Panc1 (cell line): Measurements from ENCODE around the gene LIN28A. TPM values are rescaled to one million over a fixed set of nuclear protein-coding genes. Genes with fewer than 3 reads are reported as not detected.

Experiments used
- ATAC-seq: fragments of 200-7000 bp; cut with Tn5 transposase; 2 replicates; pipeline ENCODE4 v1.9.1; 2020; ENCODE audit warnings: mild to moderate bottlenecking, moderate library complexity
- BruUV-seq: library from RNA; stranded (reverse); fragments of 400-500 nt; replicated peaks from 2 replicates; lab custom pipeline; 2021; lab: Mats Ljungman, UMichigan
- CTCF ChIA-PET: fragments of 300-600 bp; sonication (Branson Sonifier 250); formaldehyde crosslinking; loops from one replicate; lab custom pipeline; 2022; ENCODE audit warnings: antibody characterized with exemption; lab: Charles Lee
- POLR2A ChIA-PET: fragments of 300-600 bp; sonication (Branson Sonifier 250); formaldehyde crosslinking; loops from one replicate; lab custom pipeline; 2022; ENCODE audit warnings: antibody characterized with exemption; lab: Charles Lee
- DNase-seq: peaks from one replicate; pipeline ENCODE4 v3.0.0-alpha.2; 2010; ENCODE audit warnings: low read depth, low spot score
- H3K27ac ChIP-seq: 2 replicates; pipeline ENCODE4 v1.5.1; 2011; ENCODE audit warnings: mild to moderate bottlenecking, low read length, inconsistent platforms
- H3K27me3 ChIP-seq: fragments of 200-500 bp; sonication (Bioruptor generic); 2 replicates; pipeline ENCODE4 v1.6.0; 2014; ENCODE audit warnings: low read length, inconsistent platforms; ENCODE audit not compliant: control insufficient read depth, insufficient read depth
- H3K36me3 ChIP-seq: fragments of 200-500 bp; sonication (Bioruptor generic); 2 replicates; pipeline ENCODE4 v1.5.1; 2014; ENCODE audit warnings: inconsistent platforms, mild to moderate bottlenecking, low read length, moderate library complexity; ENCODE audit not compliant: control insufficient read depth, insufficient read depth
- H3K4me1 ChIP-seq: 2 replicates; pipeline ENCODE4 v1.5.1; 2011; ENCODE audit warnings: inconsistent platforms, mild to moderate bottlenecking, low read length, moderate library complexity; ENCODE audit not compliant: control insufficient read depth, insufficient read depth
- H3K4me3 ChIP-seq, 2 experiments: 2 replicates each; pipeline ENCODE4 v1.5.1; 2011 to 2012; ENCODE audit warnings: low read depth in 2 of 2, low read length in 2 of 2, mild to moderate bottlenecking in 2 of 2, inconsistent platforms in 1 of 2, moderate library complexity in 1 of 2
- H3K9me3 ChIP-seq: fragments of 200-500 bp; sonication (Bioruptor generic); 2 replicates; pipeline ENCODE4 v1.5.1; 2014; ENCODE audit warnings: low read depth, mild to moderate bottlenecking, inconsistent platforms, low read length, moderate library complexity; ENCODE audit not compliant: control insufficient read depth, insufficient read depth
- POLR2AphosphoS5 ChIP-seq: IDR thresholded peaks from 2 replicates; pipeline ENCODE4 v1.6.1; 2012; ENCODE audit warnings: mild to moderate bottlenecking, low read depth, low read length, moderate library complexity
- SIN3A ChIP-seq: IDR thresholded peaks from 2 replicates; pipeline ENCODE4 v1.6.1; 2012; ENCODE audit warnings: low read depth, mild to moderate bottlenecking, low read length, moderate library complexity, borderline replicate concordance; ENCODE audit not compliant: insufficient read depth
- TCF7L2 ChIP-seq: IDR thresholded peaks from 2 replicates; pipeline ENCODE4 v1.6.1; 2011; ENCODE audit warnings: mild to moderate bottlenecking, low read depth, low read length, inconsistent platforms
- in situ Hi-C: cut with HindIII; loops from 2 replicates; pipeline ENCODE4 v1.10.0; 2016; ENCODE audit warnings: low sequenced_read_pairs, low pct_unique_long_range_greater_than_20kb
- intact Hi-C: fragments of 100-400 bp; cut with micrococcal nuclease; formaldehyde crosslinking; loops from one replicate; pipeline ENCODE4 v1.10.0; 2022; ENCODE audit not compliant: unreplicated experiment
- total RNA-seq: library from RNA; stranded (reverse); gene quantifications from one replicate; pipeline ENCODE4 v1.2.1, GENCODE V29; 2021; ENCODE audit not compliant: unreplicated experiment
- TF ChIP-seq, protein P1 (sequence below), 2 experiments: IDR thresholded peaks; 2 replicates each; pipeline ENCODE4 v1.6.1; 2011 to 2012; ENCODE audit warnings: low read depth in 2 of 2, control low read depth in 1 of 2, low read length in 1 of 2, mild to moderate bottlenecking in 1 of 2, moderate library complexity in 1 of 2; ENCODE audit not compliant: insufficient read depth in 1 of 2
- TF ChIP-seq, protein P2 (sequence below): fragments of 450-650 bp; IDR thresholded peaks from 2 replicates; pipeline ENCODE4 v1.5.1; 2017; ENCODE audit warnings: mild to moderate bottlenecking

LIN28A gene
- total RNA-seq, 1 experiment from 2014 or later: 0.64 TPM

DNA sequence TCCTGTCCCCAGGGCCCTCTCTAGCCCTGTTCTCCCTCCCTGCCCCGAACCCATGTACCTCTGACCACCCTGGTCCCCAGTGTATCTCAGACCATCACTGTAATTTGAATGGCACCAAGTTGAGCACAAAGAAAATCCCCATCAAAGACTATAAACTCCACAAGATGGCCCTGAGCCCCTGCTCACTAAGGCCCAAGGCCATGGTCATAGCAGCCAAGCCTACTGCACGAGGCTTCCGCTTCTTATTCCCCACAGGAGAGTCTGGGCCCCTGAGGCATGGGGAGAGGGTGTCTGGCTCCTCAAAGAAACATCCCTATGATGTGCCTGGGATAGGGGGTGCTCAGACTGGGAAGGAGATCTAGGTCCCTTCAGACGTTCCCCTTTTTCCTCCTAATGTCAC, 42.6 kb upstream of the LIN28A start:
- intact Hi-C loops: no loop called here
- in situ Hi-C loops: no loop called here
- Histone ChIP-seq H3K4me1 (peaks cover 4% of the 10 kb centered on the region; the same call in 1 of the 2 replicates), H3K4me3 (no peak overlapping the region), H3K9me3 (no peaks in the 10 kb centered on the region), H3K27ac (no peak overlapping the region), H3K27me3 (no peaks in the 10 kb centered on the region), H3K36me3 (no peaks in the 10 kb centered on the region)
- no TSS peak for BruUV-seq
- POLR2A ChIA-PET: no interaction called here
- TF ChIP-seq TCF7L2 (no peak), SIN3A (no peak), POLR2AphosphoS5 (no peak)
- TF ChIP-seq, protein P1, sequence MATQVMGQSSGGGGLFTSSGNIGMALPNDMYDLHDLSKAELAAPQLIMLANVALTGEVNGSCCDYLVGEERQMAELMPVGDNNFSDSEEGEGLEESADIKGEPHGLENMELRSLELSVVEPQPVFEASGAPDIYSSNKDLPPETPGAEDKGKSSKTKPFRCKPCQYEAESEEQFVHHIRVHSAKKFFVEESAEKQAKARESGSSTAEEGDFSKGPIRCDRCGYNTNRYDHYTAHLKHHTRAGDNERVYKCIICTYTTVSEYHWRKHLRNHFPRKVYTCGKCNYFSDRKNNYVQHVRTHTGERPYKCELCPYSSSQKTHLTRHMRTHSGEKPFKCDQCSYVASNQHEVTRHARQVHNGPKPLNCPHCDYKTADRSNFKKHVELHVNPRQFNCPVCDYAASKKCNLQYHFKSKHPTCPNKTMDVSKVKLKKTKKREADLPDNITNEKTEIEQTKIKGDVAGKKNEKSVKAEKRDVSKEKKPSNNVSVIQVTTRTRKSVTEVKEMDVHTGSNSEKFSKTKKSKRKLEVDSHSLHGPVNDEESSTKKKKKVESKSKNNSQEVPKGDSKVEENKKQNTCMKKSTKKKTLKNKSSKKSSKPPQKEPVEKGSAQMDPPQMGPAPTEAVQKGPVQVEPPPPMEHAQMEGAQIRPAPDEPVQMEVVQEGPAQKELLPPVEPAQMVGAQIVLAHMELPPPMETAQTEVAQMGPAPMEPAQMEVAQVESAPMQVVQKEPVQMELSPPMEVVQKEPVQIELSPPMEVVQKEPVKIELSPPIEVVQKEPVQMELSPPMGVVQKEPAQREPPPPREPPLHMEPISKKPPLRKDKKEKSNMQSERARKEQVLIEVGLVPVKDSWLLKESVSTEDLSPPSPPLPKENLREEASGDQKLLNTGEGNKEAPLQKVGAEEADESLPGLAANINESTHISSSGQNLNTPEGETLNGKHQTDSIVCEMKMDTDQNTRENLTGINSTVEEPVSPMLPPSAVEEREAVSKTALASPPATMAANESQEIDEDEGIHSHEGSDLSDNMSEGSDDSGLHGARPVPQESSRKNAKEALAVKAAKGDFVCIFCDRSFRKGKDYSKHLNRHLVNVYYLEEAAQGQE (IDR thresholded peaks at IDR 0.05; ENCODE audit: insufficient read depth in 1 of 2, low read depth in 2 of 2, low read length in 1 of 2): no peak
- TF ChIP-seq, protein P2, sequence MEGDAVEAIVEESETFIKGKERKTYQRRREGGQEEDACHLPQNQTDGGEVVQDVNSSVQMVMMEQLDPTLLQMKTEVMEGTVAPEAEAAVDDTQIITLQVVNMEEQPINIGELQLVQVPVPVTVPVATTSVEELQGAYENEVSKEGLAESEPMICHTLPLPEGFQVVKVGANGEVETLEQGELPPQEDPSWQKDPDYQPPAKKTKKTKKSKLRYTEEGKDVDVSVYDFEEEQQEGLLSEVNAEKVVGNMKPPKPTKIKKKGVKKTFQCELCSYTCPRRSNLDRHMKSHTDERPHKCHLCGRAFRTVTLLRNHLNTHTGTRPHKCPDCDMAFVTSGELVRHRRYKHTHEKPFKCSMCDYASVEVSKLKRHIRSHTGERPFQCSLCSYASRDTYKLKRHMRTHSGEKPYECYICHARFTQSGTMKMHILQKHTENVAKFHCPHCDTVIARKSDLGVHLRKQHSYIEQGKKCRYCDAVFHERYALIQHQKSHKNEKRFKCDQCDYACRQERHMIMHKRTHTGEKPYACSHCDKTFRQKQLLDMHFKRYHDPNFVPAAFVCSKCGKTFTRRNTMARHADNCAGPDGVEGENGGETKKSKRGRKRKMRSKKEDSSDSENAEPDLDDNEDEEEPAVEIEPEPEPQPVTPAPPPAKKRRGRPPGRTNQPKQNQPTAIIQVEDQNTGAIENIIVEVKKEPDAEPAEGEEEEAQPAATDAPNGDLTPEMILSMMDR: no peak
- no peak for DNase-seq
- no peak for ATAC-seq
- CTCF ChIA-PET: no interaction called here

DNA sequence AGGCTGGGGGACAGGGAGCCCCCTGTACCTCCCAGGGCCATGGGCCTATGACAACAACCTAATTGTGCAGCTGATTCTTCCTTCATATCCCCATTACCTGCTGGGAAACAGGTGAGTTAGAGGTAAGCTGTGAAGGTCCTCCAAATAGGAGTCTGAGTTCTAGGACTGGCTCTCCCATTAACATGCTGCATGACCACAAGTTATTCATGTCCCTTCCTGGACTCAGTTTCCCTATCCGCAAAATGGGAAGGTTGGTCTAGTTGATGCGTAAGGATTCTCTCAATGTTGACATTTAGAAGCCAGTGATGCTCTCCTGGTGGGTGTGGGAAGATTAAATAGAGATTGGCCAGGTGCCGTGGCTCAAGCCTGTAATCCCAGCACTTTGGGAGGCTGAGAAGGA, 42.1 kb upstream of the LIN28A start:
- Histone ChIP-seq H3K4me1 (peaks cover 3% of the 10 kb centered on the region; the same call in 1 of the 2 replicates), H3K27ac (no peak overlapping the region), H3K9me3 (no peaks in the 10 kb centered on the region), H3K4me3 (no peak overlapping the region), H3K36me3 (no peaks in the 10 kb centered on the region), H3K27me3 (no peaks in the 10 kb centered on the region)
- no peak for ATAC-seq
- intact Hi-C loops: no loop called here
- TF ChIP-seq, protein P2: no peak
- TF ChIP-seq POLR2AphosphoS5 (no peak), TCF7L2 (no peak), SIN3A (no peak)
- TF ChIP-seq, protein P1 (IDR thresholded peaks at IDR 0.05; ENCODE audit: insufficient read depth in 1 of 2, low read depth in 2 of 2, low read length in 1 of 2): no peak
- BruUV-seq: no TSS peak
- DNase-seq: no peak
- ChIA-PET POLR2A (no interaction called here), CTCF (no interaction called here)
- in situ Hi-C loops: no loop called here
